ENCODE results near the gene BAIAP2L2. TPM values are rescaled to one million over a fixed set of nuclear protein-coding genes. Genes with fewer than 3 reads are reported as not detected.
A peak's percentile ranks its signal among the peaks of the same experiment; 100 is the strongest.

BAIAP2L2 gene
- total and polyA plus RNA-seq, 10 of the 15 experiments (the other 5 are each of a cell fraction or from before 2014, with no cell fraction given), result 0.08 to 0.38 (median 0.14) TPM; not detected in 6

DNA sequence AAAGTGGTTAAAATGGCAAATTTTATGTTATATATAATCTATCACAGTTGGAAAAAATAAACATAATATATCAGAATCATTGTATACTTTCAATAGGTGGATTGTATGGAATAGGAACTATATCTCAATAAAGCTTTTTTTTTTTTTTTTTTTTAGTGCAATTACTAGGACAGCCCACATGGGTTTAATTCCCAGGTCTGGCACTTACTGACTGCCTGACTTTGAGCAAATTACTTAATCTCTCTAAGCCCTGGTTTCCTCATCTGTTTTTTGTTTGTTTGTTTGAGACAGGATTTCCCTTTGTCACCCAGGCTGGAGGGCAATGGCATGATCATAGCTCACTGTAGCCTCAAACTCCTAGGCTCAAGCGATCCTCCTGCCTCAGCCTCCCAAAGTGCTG is 26.1 kb upstream of the BAIAP2L2 start:
- ChIA-PET SMC1A (ENCODE audit: uncharacterized antibody, unreplicated experiment) (interaction anchor here (1.2 kb wide), 1 partner anchor 45 kb away, joined by 3 read pairs; the partner anchor contains the start of gene PLA2G6), POLR2A (no interaction called here), RAD21 (ENCODE audit: unreplicated experiment) (interaction anchor here (0.8 kb wide), 1 partner anchor 84 kb away, joined by 3 read pairs; no protein-coding TSS in a partner anchor), CTCF (interaction anchor here (0.8 to 1.5 kb wide), 2 partner anchors 22 to 84 kb away, joined by 3 to 6 read pairs; no protein-coding TSS in a partner anchor)
- DNase-seq (ENCODE audit: low read depth, low spot score) (no peak), ATAC-seq (no peak), FAIRE-seq (no peak)
- no TSS peak for BruUV-seq (replicated peaks)
- Histone ChIP-seq H3K27ac (ENCODE audit: control insufficient read depth, insufficient read depth) (no peak overlapping the region), H3K9me3 (replicated peaks; ENCODE audit: control insufficient read depth, insufficient read depth, low read length) (no peaks in the 10 kb centered on the region), H3K36me3 (ENCODE audit: control insufficient read depth in 2 of 2, insufficient read depth in 2 of 2, low read length in 1 of 2) (peaks cover 3 to 5% of the 10 kb centered on the region in 2 experiments), H3K27me3 (replicated peaks in 1 of 2; ENCODE audit: control insufficient read depth in 2 of 2, insufficient read depth in 2 of 2, low read length in 1 of 2) (no peaks in the 10 kb centered on the region), H4K20me1 (ENCODE audit: control insufficient read depth, insufficient read depth) (no peaks in the 10 kb centered on the region), H3K9ac (ENCODE audit: control insufficient read depth, insufficient read depth, low read length) (no peak overlapping the region), H2AFZ (ENCODE audit: control insufficient read depth, low read depth, low read length) (no peak overlapping the region), H3K4me2 (ENCODE audit: control insufficient read depth, insufficient read depth) (no peak overlapping the region), H3K4me3 (no peak overlapping the region), H3K4me1 (ENCODE audit: control insufficient read depth, insufficient read depth, low read length) (no peaks in the 10 kb centered on the region), H3K79me2 (ENCODE audit: control insufficient read depth, insufficient read depth, low read length) (no peaks in the 10 kb centered on the region)
- 90% methylated on average over 1 of the region's 1 CpG for WGBS (ENCODE audit: insufficient coverage, insufficient replicate concordance, low lambda C conversion rate, missing lambda C conversion rate)
- TF ChIP-seq, protein P1, sequence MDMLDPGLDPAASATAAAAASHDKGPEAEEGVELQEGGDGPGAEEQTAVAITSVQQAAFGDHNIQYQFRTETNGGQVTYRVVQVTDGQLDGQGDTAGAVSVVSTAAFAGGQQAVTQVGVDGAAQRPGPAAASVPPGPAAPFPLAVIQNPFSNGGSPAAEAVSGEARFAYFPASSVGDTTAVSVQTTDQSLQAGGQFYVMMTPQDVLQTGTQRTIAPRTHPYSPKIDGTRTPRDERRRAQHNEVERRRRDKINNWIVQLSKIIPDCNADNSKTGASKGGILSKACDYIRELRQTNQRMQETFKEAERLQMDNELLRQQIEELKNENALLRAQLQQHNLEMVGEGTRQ (IDR thresholded peaks at IDR 0.05; ENCODE audit: borderline replicate concordance, low read depth, low read length), result no peak
- TF ChIP-seq SMC3 (IDR thresholded peaks at IDR 0.05; ENCODE audit: borderline replicate concordance, low read length), result no peak
- in situ Hi-C loops (cut with MboI), result no loop called here
- intact Hi-C loops (cut with micrococcal nuclease; ENCODE audit: unreplicated experiment), result no loop called here

DNA sequence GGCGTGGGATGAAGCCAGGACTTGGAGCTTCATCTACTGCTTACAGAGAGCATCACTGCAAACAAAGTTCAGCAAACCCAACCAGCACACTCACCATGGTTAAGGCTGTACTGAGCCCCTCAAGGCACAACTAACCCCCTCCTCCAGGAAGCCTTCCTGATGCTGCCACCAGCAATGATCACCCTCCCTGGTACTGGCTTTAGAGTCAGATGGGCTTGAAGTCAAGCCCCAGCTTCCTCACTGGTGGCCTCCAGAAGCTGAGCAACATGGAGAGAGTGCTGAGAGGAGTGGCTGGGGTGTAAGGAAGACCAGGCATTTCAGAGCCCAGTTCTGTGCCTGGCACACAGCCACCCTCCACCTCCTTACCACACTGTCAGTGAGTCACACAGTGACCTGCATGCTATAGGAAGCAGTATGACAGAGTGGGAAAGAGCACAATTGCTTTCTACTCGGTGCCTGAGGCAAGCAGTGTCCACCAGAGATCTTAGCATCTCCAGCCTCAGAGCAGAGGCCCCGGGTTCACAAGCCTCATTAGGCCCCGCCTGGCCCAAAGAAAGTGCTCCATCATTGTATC is 24.7 kb upstream of the BAIAP2L2 start:
- ChIA-PET SMC1A (ENCODE audit: uncharacterized antibody, unreplicated experiment) (no interaction called here), CTCF (no interaction called here), RAD21 (ENCODE audit: unreplicated experiment) (no interaction called here), POLR2A (interaction anchor here (0.5 kb wide), 1 partner anchor 33 kb away, joined by 3 read pairs; no protein-coding TSS in a partner anchor)
- WGBS (ENCODE audit: insufficient coverage, insufficient replicate concordance, low lambda C conversion rate, missing lambda C conversion rate), result 87% methylated on average over 4 of the region's 4 CpGs
- BruUV-seq (replicated peaks), result no TSS peak
- ATAC-seq (no peak), DNase-seq (ENCODE audit: low read depth, low spot score) (no peak), FAIRE-seq (peak; percentile 74)
- Histone ChIP-seq H3K27me3 (replicated peaks in 1 of 2; ENCODE audit: control insufficient read depth in 2 of 2, insufficient read depth in 2 of 2, low read length in 1 of 2) (no peaks in the 10 kb centered on the region), H3K4me1 (ENCODE audit: control insufficient read depth, insufficient read depth, low read length) (no peaks in the 10 kb centered on the region), H3K9ac (ENCODE audit: control insufficient read depth, insufficient read depth, low read length) (no peak overlapping the region), H3K9me3 (replicated peaks; ENCODE audit: control insufficient read depth, insufficient read depth, low read length) (no peaks in the 10 kb centered on the region), H3K4me3 (no peak overlapping the region), H3K4me2 (ENCODE audit: control insufficient read depth, insufficient read depth) (no peak overlapping the region), H3K36me3 (ENCODE audit: control insufficient read depth in 2 of 2, insufficient read depth in 2 of 2, low read length in 1 of 2) (peaks cover 3 to 7% of the 10 kb centered on the region in 2 experiments), H3K79me2 (ENCODE audit: control insufficient read depth, insufficient read depth, low read length) (no peaks in the 10 kb centered on the region), H3K27ac (ENCODE audit: control insufficient read depth, insufficient read depth) (no peak overlapping the region), H4K20me1 (ENCODE audit: control insufficient read depth, insufficient read depth) (no peaks in the 10 kb centered on the region), H2AFZ (ENCODE audit: control insufficient read depth, low read depth, low read length) (no peak overlapping the region)
- intact Hi-C loops (cut with micrococcal nuclease; ENCODE audit: unreplicated experiment) (no loop called here), in situ Hi-C loops (cut with MboI) (no loop called here)
- TF ChIP-seq, protein P2, sequence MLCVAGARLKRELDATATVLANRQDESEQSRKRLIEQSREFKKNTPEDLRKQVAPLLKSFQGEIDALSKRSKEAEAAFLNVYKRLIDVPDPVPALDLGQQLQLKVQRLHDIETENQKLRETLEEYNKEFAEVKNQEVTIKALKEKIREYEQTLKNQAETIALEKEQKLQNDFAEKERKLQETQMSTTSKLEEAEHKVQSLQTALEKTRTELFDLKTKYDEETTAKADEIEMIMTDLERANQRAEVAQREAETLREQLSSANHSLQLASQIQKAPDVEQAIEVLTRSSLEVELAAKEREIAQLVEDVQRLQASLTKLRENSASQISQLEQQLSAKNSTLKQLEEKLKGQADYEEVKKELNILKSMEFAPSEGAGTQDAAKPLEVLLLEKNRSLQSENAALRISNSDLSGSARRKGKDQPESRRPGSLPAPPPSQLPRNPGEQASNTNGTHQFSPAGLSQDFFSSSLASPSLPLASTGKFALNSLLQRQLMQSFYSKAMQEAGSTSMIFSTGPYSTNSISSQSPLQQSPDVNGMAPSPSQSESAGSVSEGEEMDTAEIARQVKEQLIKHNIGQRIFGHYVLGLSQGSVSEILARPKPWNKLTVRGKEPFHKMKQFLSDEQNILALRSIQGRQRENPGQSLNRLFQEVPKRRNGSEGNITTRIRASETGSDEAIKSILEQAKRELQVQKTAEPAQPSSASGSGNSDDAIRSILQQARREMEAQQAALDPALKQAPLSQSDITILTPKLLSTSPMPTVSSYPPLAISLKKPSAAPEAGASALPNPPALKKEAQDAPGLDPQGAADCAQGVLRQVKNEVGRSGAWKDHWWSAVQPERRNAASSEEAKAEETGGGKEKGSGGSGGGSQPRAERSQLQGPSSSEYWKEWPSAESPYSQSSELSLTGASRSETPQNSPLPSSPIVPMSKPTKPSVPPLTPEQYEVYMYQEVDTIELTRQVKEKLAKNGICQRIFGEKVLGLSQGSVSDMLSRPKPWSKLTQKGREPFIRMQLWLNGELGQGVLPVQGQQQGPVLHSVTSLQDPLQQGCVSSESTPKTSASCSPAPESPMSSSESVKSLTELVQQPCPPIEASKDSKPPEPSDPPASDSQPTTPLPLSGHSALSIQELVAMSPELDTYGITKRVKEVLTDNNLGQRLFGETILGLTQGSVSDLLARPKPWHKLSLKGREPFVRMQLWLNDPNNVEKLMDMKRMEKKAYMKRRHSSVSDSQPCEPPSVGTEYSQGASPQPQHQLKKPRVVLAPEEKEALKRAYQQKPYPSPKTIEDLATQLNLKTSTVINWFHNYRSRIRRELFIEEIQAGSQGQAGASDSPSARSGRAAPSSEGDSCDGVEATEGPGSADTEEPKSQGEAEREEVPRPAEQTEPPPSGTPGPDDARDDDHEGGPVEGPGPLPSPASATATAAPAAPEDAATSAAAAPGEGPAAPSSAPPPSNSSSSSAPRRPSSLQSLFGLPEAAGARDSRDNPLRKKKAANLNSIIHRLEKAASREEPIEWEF (IDR thresholded peaks at IDR 0.05; ENCODE audit: insufficient replicate concordance, low read depth, low read length), result no peak
- no peak for TF ChIP-seq CREB1 (IDR thresholded peaks at IDR 0.05; ENCODE audit: low read depth)
- TF ChIP-seq, protein P3, sequence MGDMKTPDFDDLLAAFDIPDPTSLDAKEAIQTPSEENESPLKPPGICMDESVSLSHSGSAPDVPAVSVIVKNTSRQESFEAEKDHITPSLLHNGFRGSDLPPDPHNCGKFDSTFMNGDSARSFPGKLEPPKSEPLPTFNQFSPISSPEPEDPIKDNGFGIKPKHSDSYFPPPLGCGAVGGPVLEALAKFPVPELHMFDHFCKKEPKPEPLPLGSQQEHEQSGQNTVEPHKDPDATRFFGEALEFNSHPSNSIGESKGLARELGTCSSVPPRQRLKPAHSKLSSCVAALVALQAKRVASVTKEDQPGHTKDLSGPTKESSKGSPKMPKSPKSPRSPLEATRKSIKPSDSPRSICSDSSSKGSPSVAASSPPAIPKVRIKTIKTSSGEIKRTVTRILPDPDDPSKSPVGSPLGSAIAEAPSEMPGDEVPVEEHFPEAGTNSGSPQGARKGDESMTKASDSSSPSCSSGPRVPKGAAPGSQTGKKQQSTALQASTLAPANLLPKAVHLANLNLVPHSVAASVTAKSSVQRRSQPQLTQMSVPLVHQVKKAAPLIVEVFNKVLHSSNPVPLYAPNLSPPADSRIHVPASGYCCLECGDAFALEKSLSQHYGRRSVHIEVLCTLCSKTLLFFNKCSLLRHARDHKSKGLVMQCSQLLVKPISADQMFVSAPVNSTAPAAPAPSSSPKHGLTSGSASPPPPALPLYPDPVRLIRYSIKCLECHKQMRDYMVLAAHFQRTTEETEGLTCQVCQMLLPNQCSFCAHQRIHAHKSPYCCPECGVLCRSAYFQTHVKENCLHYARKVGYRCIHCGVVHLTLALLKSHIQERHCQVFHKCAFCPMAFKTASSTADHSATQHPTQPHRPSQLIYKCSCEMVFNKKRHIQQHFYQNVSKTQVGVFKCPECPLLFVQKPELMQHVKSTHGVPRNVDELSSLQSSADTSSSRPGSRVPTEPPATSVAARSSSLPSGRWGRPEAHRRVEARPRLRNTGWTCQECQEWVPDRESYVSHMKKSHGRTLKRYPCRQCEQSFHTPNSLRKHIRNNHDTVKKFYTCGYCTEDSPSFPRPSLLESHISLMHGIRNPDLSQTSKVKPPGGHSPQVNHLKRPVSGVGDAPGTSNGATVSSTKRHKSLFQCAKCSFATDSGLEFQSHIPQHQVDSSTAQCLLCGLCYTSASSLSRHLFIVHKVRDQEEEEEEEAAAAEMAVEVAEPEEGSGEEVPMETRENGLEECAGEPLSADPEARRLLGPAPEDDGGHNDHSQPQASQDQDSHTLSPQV (IDR thresholded peaks at IDR 0.05), result no peak

Data from GM12878 (cell line).